GM13976 (cell line): Measurements from ENCODE around the gene CITED2.

Experiments
- DNase-seq: peaks from one replicate; pipeline ENCODE4 v3.0.0; 2012; ENCODE audit warnings: low spot score
- in situ Hi-C: fragments of 300-500 bp; cut with MboI; formaldehyde crosslinking; loops from one replicate; pipeline ENCODE4 v1.12.0; 2022; ENCODE audit warnings: low sequenced_read_pairs, mixed read lengths, inconsistent platforms; ENCODE audit not compliant: unreplicated experiment
- TF ChIP-seq, protein P1 (sequence below): IDR thresholded peaks from 2 replicates; pipeline ENCODE4 v1.5.1; 2012; ENCODE audit warnings: borderline replicate concordance, mild to moderate bottlenecking; ENCODE audit not compliant: insufficient read depth; ENCODE audit errors: extremely low read depth, missing control alignments, control extremely low read depth

CITED2 gene

DNA sequence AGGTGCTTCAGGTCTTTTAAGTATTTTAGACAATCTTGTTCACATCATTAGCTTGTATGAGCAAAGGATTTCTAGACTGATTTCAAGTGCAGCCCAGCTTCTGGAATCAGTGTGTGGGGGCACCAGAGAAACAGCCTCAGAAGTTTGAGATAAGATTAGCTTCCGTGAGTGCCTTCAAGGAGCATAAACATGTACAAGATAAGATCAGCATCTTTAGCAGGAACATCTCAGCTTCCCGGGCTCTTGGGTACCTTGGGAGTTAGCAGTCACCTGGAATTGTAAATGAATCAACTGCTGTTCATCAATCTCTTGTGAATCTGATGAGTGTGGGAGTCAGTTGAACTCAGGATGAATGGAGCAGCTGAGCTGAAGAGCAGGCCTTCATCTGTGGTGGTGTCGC lies 12.0 kb upstream of the CITED2 start:
- DNase-seq = no peak
- in situ Hi-C loops = loop anchor here (25.0 kb wide), 1 partner anchor 501 kb away; no protein-coding TSS in a partner anchor
- TF ChIP-seq, protein P1, sequence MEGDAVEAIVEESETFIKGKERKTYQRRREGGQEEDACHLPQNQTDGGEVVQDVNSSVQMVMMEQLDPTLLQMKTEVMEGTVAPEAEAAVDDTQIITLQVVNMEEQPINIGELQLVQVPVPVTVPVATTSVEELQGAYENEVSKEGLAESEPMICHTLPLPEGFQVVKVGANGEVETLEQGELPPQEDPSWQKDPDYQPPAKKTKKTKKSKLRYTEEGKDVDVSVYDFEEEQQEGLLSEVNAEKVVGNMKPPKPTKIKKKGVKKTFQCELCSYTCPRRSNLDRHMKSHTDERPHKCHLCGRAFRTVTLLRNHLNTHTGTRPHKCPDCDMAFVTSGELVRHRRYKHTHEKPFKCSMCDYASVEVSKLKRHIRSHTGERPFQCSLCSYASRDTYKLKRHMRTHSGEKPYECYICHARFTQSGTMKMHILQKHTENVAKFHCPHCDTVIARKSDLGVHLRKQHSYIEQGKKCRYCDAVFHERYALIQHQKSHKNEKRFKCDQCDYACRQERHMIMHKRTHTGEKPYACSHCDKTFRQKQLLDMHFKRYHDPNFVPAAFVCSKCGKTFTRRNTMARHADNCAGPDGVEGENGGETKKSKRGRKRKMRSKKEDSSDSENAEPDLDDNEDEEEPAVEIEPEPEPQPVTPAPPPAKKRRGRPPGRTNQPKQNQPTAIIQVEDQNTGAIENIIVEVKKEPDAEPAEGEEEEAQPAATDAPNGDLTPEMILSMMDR = no peak

DNA sequence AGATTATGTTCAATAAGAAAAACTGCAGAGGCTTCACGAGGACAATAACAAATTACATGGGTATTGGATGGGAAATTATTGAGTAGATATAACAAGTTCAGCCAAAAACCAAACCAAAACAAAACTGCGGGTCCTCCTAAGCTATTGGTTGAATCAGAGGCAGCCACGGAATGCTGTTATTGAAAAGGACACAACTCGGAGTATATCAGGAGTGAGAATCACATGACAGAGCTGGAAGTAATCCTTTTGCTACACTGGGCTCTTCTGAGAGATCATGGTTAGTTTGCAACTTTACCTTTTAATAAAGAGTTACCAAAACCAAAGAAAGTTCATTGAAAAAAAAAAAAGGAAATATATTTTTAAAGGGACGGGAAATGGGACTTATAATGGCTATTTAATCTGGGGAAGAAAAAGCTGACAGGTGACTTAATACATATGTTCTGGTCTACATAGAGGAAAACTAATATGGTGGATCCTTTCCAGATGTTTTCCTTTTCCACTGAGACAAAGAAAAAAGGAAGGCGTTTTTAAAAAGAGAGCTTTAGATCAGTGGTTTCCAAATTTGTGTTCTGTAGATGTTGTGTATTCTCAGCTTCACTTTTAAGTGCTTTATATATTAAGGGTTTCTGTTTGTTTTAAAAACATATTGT lies 6.9 kb upstream of the CITED2 start:
- in situ Hi-C loops = loop anchor here (25.0 kb wide), 1 partner anchor 506 kb away; no protein-coding TSS in a partner anchor
- DNase-seq = no peak
- TF ChIP-seq, protein P1 = no peak

DNA sequence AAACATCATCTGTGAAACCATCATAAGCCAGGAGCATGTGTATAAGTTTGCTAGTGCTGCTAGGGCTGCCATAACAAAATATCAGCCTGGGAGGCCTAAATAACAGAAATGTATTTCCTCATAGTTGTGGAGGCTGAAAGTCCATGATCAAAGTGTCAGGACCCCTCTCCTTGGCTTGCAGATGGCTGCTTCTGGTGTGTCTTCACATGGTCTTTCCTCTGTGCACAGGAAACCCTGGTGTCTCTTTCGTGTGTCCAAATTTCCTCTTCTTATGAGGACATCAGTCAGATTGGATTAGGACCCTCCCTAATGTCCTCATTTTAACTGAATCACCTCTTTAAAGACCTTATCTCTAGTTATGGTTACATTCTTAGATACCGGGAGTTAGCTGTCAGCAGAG lies 6.2 kb upstream of the CITED2 start:
- TF ChIP-seq, protein P1 = no peak
- DNase-seq = no peak
- in situ Hi-C loops = loop anchor here (25.0 kb wide), 1 partner anchor 507 kb away; no protein-coding TSS in a partner anchor

DNA sequence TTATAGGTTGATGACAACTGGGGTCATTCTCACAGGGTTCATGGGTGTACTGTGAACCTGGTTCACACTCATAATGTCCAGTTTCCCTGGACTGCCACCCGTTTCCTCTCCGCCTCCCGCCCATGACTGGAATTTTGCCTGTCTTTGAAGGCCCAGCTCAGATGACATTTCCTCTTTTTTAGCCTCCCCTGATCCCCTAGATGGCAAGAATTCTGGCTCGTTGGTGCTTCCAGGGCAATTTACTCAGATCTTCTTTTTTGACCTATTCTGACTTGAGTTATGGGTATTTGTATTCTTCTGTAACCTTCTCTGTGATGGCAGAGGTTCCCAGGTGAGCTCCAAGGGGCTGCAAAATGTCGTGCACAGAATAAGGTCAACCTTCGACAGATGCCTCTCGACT lies 5.7 kb upstream of the CITED2 start:
- in situ Hi-C loops = loop anchor here (25.0 kb wide), 1 partner anchor 507 kb away; no protein-coding TSS in a partner anchor
- DNase-seq = no peak
- TF ChIP-seq, protein P1 = no peak

DNA sequence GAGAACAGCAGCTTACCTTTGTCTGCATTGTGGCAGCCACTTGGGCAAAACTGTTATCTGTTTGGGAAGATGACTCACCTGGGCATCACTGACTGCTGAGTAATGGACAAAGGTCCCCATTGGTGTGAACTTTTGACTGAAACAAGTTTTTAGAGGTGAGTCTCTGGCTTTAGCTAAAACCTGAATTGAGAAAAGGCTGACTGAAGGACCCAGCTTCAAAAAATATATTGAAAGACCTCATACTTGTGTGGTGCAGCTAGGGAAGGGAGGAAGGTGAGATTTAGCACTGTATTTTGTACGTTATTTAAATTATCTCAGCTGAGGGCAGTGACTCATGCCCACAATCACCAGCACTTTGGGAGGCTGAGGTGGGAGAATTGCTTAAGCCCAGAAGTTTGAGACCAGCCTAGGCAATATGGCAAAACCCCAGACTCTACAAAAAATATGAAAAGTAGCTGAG lies 4.5 kb upstream of the CITED2 start:
- in situ Hi-C loops = loop anchor here (25.0 kb wide), 1 partner anchor 508 kb away; no protein-coding TSS in a partner anchor
- TF ChIP-seq, protein P1 = no peak
- no peak for DNase-seq

DNA sequence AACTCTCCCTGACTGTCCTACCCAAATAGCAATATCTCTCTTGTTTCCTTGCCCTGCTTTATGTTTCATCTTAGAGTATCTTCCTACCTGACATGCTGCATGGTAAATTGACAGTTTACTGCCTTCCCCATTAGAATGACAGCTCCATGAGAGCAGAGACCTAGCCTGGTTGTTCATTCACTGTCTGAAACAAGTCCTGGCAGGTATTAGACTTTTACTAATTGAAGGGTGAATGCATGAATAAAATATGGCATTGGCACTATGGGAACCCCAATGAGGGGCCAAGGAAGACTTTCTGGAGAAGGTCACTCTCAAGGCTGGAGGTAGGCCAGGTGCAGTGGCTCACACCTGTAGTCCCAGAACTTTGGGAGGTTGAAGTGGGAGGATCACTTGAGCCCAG lies 3.8 kb upstream of the CITED2 start:
- in situ Hi-C loops = loop anchor here (25.0 kb wide), 1 partner anchor 509 kb away; no protein-coding TSS in a partner anchor
- no peak for DNase-seq
- TF ChIP-seq, protein P1 = no peak
